Measurements from ENCODE around the gene SLC35B2. TPM values are rescaled to one million over a fixed set of nuclear protein-coding genes. Genes with fewer than 3 reads are reported as not detected.

The SLC35B2 gene
- total RNA-seq, 2 donors from 2014 or later, result 31.1 to 33.9 TPM

- Histone ChIP-seq H3K36me3 (replicated peaks in 1 of 2; ENCODE audit: insufficient read depth in 1 of 2, low read depth in 2 of 2) (peaks cover 0 to 6% of the 10 kb centered on the region in 2 donors), H3K4me1 (peaks cover 52% of the 10 kb centered on the region), H3K9me3 (no peaks in the 10 kb centered on the region), H3K4me3 (peak overlapping the region; percentile 7 to 22), H3K27ac (peak overlapping the region; percentile 92 to 100 (median 98)), H3K27me3 (no peaks in the 10 kb centered on the region)
- WGBS, 2 donors, result 4 to 5% methylated on average over 13 to 22 of the region's 22 CpGs
- TF ChIP-seq POLR2A (IDR thresholded peaks at IDR 0.05) (peak; percentile 58 to 87 (median 87)), CTCF (IDR thresholded peaks at IDR 0.05) (peak in 2 of 7 experiments; percentile 14 to 21)
- DNase-seq (peak; percentile 97 to 99 (median 98)), ATAC-seq (peak; percentile 95)
- intact Hi-C loops (cut with DNase I), result no loop called here
Measured at GRCh38 chr6:44237021-44237812, 20.1 kb downstream of the SLC35B2 start.

DNA sequence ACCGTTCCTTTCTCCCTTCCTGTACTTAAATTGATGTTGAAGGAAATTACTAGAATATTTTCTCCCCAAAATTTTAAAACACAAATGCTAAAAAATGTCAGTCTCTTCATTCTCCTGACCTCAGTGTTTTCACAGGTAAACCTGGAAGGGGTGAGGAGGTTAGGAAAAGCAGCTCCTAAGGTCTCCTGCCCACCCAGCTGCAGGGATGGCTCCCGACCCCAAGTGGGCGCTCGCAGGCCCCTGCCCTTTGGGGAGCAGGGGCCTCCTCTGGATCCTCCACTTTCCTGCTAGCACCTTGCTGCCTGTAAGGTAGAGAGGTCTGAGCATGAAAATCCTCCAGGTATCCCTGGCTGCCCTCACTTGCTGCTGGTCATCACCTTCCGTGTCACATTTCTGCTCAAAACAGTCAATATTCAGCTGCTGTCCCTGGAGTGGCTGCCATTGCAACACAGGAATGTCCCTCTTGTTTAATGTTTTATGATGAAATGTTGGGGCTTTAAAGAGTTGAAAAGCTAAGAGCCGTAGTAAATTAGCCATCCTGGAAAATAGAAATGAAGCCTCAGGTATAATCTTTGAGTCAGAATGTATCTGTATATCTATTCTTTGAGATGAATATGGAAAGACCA lies 21.3 kb downstream of the SLC35B2 start:
- H3K4me1 ChIP-seq, result peaks cover 52% of the 10 kb centered on the region
- H3K27me3 ChIP-seq, result no peaks in the 10 kb centered on the region
- H3K36me3 ChIP-seq (replicated peaks in 1 of 2; ENCODE audit: insufficient read depth in 1 of 2, low read depth in 2 of 2), result peaks cover 0 to 8% of the 10 kb centered on the region in 2 donors
- WGBS, 2 donors, result 81 to 84% methylated on average over 3 to 6 of the region's 6 CpGs
- TF ChIP-seq CTCF (IDR thresholded peaks at IDR 0.05) (no peak), POLR2A (IDR thresholded peaks at IDR 0.05) (no peak)
- H3K27ac ChIP-seq, result peak overlapping the region in 3 of 4 donors; percentile 92 to 99 (median 97)
- DNase-seq (no peak), ATAC-seq (no peak)
- intact Hi-C loops (cut with DNase I), result no loop called here
- H3K4me3 ChIP-seq, result no peak overlapping the region
- no peaks in the 10 kb centered on the region for H3K9me3 ChIP-seq

DNA sequence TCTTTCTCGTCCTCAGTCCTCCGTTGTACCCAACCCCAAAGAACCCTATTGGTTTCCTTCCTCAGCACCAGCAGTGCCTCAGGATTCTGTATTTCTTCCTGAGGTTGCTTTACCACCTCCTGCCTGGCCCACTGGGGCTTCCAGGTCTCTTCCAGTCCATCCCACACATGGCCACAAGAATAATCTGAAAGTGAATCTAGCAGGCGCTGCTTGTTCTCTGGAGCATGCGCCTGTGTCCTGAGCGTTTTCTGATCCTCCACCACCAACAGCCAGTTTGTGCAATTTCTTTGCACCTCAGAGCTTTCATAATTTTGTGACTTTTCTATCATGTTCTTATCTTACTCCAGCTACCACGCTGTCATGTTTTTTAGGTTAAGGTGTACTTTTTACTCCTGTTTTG lies 22.1 kb downstream of the SLC35B2 start:
- intact Hi-C loops (cut with DNase I), result no loop called here
- H3K27me3 ChIP-seq, result no peaks in the 10 kb centered on the region
- H3K4me1 ChIP-seq, result peaks cover 52% of the 10 kb centered on the region
- TF ChIP-seq CTCF (IDR thresholded peaks at IDR 0.05) (no peak), POLR2A (IDR thresholded peaks at IDR 0.05) (no peak)
- WGBS, 2 donors, result 64 to 70% methylated on average over 6 of the region's 6 CpGs
- H3K9me3 ChIP-seq, result no peaks in the 10 kb centered on the region
- H3K4me3 ChIP-seq, result no peak overlapping the region
- ATAC-seq (no peak), DNase-seq (no peak)
- peaks cover 0 to 8% of the 10 kb centered on the region in 2 donors for H3K36me3 ChIP-seq (replicated peaks in 1 of 2; ENCODE audit: insufficient read depth in 1 of 2, low read depth in 2 of 2)
- peak overlapping the region; percentile 22 to 99 (median 64) for H3K27ac ChIP-seq

- peak overlapping the region; percentile 22 to 99 (median 64) for H3K27ac ChIP-seq
- TF ChIP-seq POLR2A (IDR thresholded peaks at IDR 0.05), result no peak
- TF ChIP-seq CTCF (IDR thresholded peaks at IDR 0.05), result peak; percentile 25 to 70 (median 51)
- peak; percentile 59 to 76 (median 74) for DNase-seq
Measured at GRCh38 chr6:44234101-44235025, 23.0 kb downstream of the SLC35B2 start.

More at GRCh38 chr6:44234101-44235025, 23.0 kb downstream of the SLC35B2 start:
- H3K36me3 ChIP-seq (replicated peaks in 1 of 2; ENCODE audit: insufficient read depth in 1 of 2, low read depth in 2 of 2), result peaks cover 0 to 12% of the 10 kb centered on the region in 2 donors
- no peak overlapping the region for H3K4me3 ChIP-seq
- peaks cover 56% of the 10 kb centered on the region for H3K4me1 ChIP-seq
- intact Hi-C loops (cut with DNase I), result loop anchor here (5.0 kb wide), 1 partner anchor 62 kb away; no protein-coding TSS in a partner anchor
- no peaks in the 10 kb centered on the region for H3K9me3 ChIP-seq
- WGBS, 2 donors, result 47 to 51% methylated on average over 5 of the region's 5 CpGs
- no peaks in the 10 kb centered on the region for H3K27me3 ChIP-seq
- no peak for ATAC-seq

All from body of pancreas (tissue), 4 donors.